Lower lobe of right lung (tissue), 2 donors: Measurements from ENCODE around the gene NCKAP5. TPM values are rescaled to one million over a fixed set of nuclear protein-coding genes. Genes with fewer than 3 reads are reported as not detected.

Experiments
- ATAC-seq, 2 donors: fragments of 200-7000 bp; cut with Tn5 transposase; one replicate each; pipeline ENCODE4 v1.9.1; 2020 to 2022; ENCODE audit warnings: mild to moderate bottlenecking in 2 of 2, moderate library complexity in 2 of 2
- DNase-seq: peaks from one replicate; pipeline ENCODE4 v3.0.0-alpha.2; 2020
- H3K27ac ChIP-seq: fragments of 200-600 bp; one replicate; pipeline ENCODE4 v1.8.0; 2022
- H3K27me3 ChIP-seq: fragments of 200-600 bp; one replicate; pipeline ENCODE4 v1.8.0; 2022; ENCODE audit warnings: low read depth
- H3K36me3 ChIP-seq: fragments of 200-600 bp; one replicate; pipeline ENCODE4 v1.8.0; 2022; ENCODE audit warnings: mild to moderate bottlenecking
- H3K4me1 ChIP-seq: fragments of 200-600 bp; one replicate; pipeline ENCODE4 v1.8.0; 2022
- H3K4me3 ChIP-seq: fragments of 200-600 bp; one replicate; pipeline ENCODE4 v1.8.0; 2022; ENCODE audit warnings: mild to moderate bottlenecking
- H3K9me3 ChIP-seq: fragments of 200-600 bp; one replicate; pipeline ENCODE4 v1.8.0; 2022
- CTCF ChIP-seq: fragments of 200-600 bp; IDR thresholded peaks from one replicate; pipeline ENCODE4 v1.8.0; 2022; ENCODE audit warnings: antibody characterized with exemption, mild to moderate bottlenecking
- intact Hi-C: fragments of 100-400 bp; cut with DNase I; formaldehyde crosslinking; loops from one replicate; pipeline ENCODE4 v1.11.0; 2022
- total RNA-seq: library from RNA; stranded (reverse); fragmentation: NEBNext Ultra II Directional; extraction: Animal tissue kit (Norgen Biotek cat#: 25700); gene quantifications from one replicate; pipeline ENCODE4 v1.2.1, GENCODE V29; 2021
- donor health status: DM: no; HTN: yes; CAD: no; lungs with severe emphysema.

NCKAP5 gene
- total RNA-seq, 1 donor from 2014 or later = 34.6 TPM

GRCh38 chr2:133378928-133379549 lies 189.2 kb downstream of the NCKAP5 start:
- Histone ChIP-seq H3K4me3 (no peak overlapping the region), H3K27me3 (no peaks in the 10 kb centered on the region), H3K9me3 (no peaks in the 10 kb centered on the region), H3K27ac (no peak overlapping the region), H3K4me1 (no peaks in the 10 kb centered on the region), H3K36me3 (no peaks in the 10 kb centered on the region)
- ATAC-seq (no peak), DNase-seq (no peak)
- intact Hi-C loops = no loop called here
- TF ChIP-seq CTCF = no peak

- no peak for ATAC-seq
- intact Hi-C loops = no loop called here
- no peaks in the 10 kb centered on the region for H3K9me3 ChIP-seq
- H3K4me3 ChIP-seq = no peak overlapping the region
- no peaks in the 10 kb centered on the region for H3K27me3 ChIP-seq
- DNase-seq = no peak
- H3K36me3 ChIP-seq = no peaks in the 10 kb centered on the region
- no peaks in the 10 kb centered on the region for H3K4me1 ChIP-seq
- H3K27ac ChIP-seq = no peak overlapping the region
- no peak for TF ChIP-seq CTCF
Measured at GRCh38 chr2:133378386-133378785, 189.9 kb downstream of the NCKAP5 start.

GRCh38 chr2:133377599-133377998 lies 190.7 kb downstream of the NCKAP5 start:
- DNase-seq = no peak
- ATAC-seq = no peak
- Histone ChIP-seq H3K4me3 (no peak overlapping the region), H3K4me1 (no peaks in the 10 kb centered on the region), H3K36me3 (no peaks in the 10 kb centered on the region), H3K27ac (no peak overlapping the region), H3K27me3 (no peaks in the 10 kb centered on the region), H3K9me3 (no peaks in the 10 kb centered on the region)
- TF ChIP-seq CTCF = no peak
- intact Hi-C loops = no loop called here

- H3K27ac ChIP-seq = no peak overlapping the region
- ATAC-seq = no peak
- no peak for DNase-seq
Measured at GRCh38 chr2:133377021-133377481, 191.2 kb downstream of the NCKAP5 start.

GRCh38 chr2:133374781-133375180 lies 193.5 kb downstream of the NCKAP5 start:
- ATAC-seq (no peak), DNase-seq (no peak)
- H3K4me1 ChIP-seq = no peaks in the 10 kb centered on the region

More at GRCh38 chr2:133377021-133377481, 191.2 kb downstream of the NCKAP5 start:
- Histone ChIP-seq H3K4me1 (no peaks in the 10 kb centered on the region), H3K36me3 (no peaks in the 10 kb centered on the region), H3K9me3 (no peaks in the 10 kb centered on the region), H3K27me3 (no peaks in the 10 kb centered on the region), H3K4me3 (no peak overlapping the region)
- intact Hi-C loops = no loop called here
- no peak for TF ChIP-seq CTCF

More at GRCh38 chr2:133374781-133375180, 193.5 kb downstream of the NCKAP5 start:
- no peaks in the 10 kb centered on the region for H3K36me3 ChIP-seq
- no peak overlapping the region for H3K27ac ChIP-seq
- no peak overlapping the region for H3K4me3 ChIP-seq
- no peak for TF ChIP-seq CTCF
- H3K27me3 ChIP-seq = no peaks in the 10 kb centered on the region
- intact Hi-C loops = no loop called here
- H3K9me3 ChIP-seq = no peaks in the 10 kb centered on the region
